Ascending aorta (tissue), 2 donors: ENCODE data around the gene PAQR9. TPM values are rescaled to one million over a fixed set of nuclear protein-coding genes. Genes with fewer than 3 reads are reported as not detected.

ENCODE experiments used
- DNase-seq, 2 donors: peaks; one replicate each; pipeline ENCODE4 v3.0.0-alpha.2; 2019; ENCODE audit warnings: low spot score in 2 of 2
- H3K27ac ChIP-seq, 2 donors: fragments of 200-600 bp; sonication (generic); one replicate each; pipeline ENCODE4 v1.5.1; 2016 to 2017; ENCODE audit warnings: mild to moderate bottlenecking in 1 of 2
- H3K27me3 ChIP-seq: fragments of 200-600 bp; sonication (generic); one replicate; pipeline ENCODE4 v1.5.1; 2017
- H3K36me3 ChIP-seq, 2 donors: fragments of 200-600 bp; sonication (generic); one replicate each; pipeline ENCODE4 v1.5.1; 2016
- H3K4me1 ChIP-seq, 2 donors: fragments of 200-600 bp; sonication (generic); one replicate each; pipeline ENCODE4 v1.5.1; 2016 to 2017; ENCODE audit warnings: mild to moderate bottlenecking in 1 of 2
- H3K4me3 ChIP-seq, 2 donors: fragments of 200-600 bp; sonication (generic); one replicate each; pipeline ENCODE4 v1.5.1; 2016 to 2017; ENCODE audit warnings: mild to moderate bottlenecking in 1 of 2
- H3K9me3 ChIP-seq, 2 donors: fragments of 200-600 bp; sonication (generic); one replicate each; pipeline ENCODE4 v1.5.1; 2016
- intact Hi-C: fragments of 100-400 bp; cut with DNase I; formaldehyde crosslinking; loops from one replicate; pipeline ENCODE4 v1.15.1; 2023
- total RNA-seq: library from RNA; depleted of rRNA; stranded (reverse); fragments of >200 nt; gene quantifications from one replicate; pipeline ENCODE4 v1.1.0, GENCODE V29; 2016
- TF ChIP-seq, protein P1 (sequence below), 3 experiments: fragments of 200-600 bp in 2 of 3; fragments of 450-650 bp in 1 of 3; sonication (generic) in 2 of 3; IDR thresholded peaks; one replicate each; pipeline ENCODE4 v1.5.1; 2016 to 2019; ENCODE audit warnings: antibody characterized with exemption in 3 of 3, mild to moderate bottlenecking in 1 of 3, moderate library complexity in 1 of 3

PAQR9 gene
- total RNA-seq, 1 donor from 2014 or later, result not detected

DNA sequence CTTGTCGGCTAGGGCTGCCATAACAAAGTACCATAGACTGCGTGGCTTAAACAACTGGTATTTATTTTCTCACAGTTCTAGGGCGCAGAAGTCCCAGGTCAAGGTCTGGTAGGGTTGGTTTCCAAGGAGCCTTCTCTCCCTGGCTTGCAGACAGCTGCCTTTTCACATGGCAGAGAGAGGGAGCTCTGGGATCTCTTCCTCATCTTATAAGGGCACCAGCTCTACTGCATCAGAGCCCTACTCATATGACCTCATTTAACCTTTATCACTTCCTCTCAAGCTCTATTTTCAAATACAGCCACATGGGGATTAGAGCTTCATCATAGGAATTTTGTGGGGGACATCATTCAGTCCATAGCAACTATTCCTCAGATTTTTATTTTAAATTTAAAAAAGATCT lies 17.6 kb upstream of the PAQR9 start:
- H3K27ac ChIP-seq, result no peak overlapping the region
- no peak for DNase-seq
- H3K4me1 ChIP-seq, result no peaks in the 10 kb centered on the region
- H3K4me3 ChIP-seq, result no peak overlapping the region
- intact Hi-C loops, result no loop called here
- TF ChIP-seq, protein P1, sequence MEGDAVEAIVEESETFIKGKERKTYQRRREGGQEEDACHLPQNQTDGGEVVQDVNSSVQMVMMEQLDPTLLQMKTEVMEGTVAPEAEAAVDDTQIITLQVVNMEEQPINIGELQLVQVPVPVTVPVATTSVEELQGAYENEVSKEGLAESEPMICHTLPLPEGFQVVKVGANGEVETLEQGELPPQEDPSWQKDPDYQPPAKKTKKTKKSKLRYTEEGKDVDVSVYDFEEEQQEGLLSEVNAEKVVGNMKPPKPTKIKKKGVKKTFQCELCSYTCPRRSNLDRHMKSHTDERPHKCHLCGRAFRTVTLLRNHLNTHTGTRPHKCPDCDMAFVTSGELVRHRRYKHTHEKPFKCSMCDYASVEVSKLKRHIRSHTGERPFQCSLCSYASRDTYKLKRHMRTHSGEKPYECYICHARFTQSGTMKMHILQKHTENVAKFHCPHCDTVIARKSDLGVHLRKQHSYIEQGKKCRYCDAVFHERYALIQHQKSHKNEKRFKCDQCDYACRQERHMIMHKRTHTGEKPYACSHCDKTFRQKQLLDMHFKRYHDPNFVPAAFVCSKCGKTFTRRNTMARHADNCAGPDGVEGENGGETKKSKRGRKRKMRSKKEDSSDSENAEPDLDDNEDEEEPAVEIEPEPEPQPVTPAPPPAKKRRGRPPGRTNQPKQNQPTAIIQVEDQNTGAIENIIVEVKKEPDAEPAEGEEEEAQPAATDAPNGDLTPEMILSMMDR (IDR thresholded peaks at IDR 0.05), result no peak
- H3K36me3 ChIP-seq, result no peaks in the 10 kb centered on the region
- no peaks in the 10 kb centered on the region for H3K9me3 ChIP-seq
- no peaks in the 10 kb centered on the region for H3K27me3 ChIP-seq

DNA sequence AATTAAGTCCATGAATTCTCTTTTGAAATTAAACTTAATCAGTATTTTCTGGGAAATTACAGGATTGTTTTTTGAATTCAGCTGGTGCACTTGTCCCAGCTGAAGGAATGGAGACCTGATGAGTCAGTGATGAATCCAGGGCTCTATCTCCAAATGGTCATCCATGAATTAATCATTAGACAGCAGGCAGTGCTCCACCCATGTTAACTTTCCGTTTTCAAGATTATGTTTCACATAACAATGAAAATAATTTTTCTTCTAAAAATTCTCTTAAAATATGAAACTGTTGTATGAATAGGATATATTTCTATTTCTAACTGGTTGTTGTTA lies 13.9 kb upstream of the PAQR9 start:
- H3K27ac ChIP-seq, result no peak overlapping the region
- no peak overlapping the region for H3K4me3 ChIP-seq
- no peaks in the 10 kb centered on the region for H3K36me3 ChIP-seq
- H3K4me1 ChIP-seq, result no peaks in the 10 kb centered on the region
- TF ChIP-seq, protein P1 (IDR thresholded peaks at IDR 0.05), result no peak
- no peaks in the 10 kb centered on the region for H3K27me3 ChIP-seq
- no peak for DNase-seq
- intact Hi-C loops, result no loop called here
- no peaks in the 10 kb centered on the region for H3K9me3 ChIP-seq

DNA sequence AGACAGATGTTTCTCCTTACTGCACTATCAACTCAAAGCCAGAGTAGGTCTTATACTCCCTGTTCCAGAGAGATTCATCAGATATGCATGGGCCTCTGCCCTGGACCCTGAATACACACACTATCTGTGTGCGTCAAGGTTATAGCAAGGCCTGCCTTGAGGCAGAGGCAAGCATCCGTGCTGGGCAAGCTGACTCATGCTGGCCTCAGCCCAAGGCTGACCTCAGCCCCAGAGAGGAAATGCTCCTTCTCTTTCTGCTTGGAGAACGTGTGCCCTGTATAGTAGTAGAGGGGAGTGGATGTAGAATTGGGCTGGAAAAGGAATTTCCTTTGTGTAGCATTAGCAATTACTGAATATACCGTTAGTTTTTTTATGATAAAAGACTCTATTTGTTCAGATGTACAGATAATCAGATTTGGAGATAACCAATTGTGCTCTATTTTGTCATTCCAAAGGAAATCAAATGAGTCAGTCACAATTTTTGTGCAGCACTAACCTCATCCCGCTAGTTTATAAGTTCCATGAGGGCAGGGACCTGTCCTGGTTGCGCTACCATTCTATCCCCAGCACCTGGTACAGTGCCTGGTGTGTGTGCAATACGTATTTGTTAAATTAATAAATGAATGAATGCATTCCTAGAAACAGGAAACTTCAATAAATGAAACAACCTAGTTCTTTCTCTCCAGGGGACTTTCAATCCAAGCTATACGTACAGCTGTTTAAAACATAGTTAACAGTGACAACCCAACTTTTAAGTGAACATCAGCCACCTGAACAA lies 13.3 kb upstream of the PAQR9 start:
- DNase-seq, result peak; percentile 51 to 92
- intact Hi-C loops, result no loop called here
- Histone ChIP-seq H3K9me3 (no peaks in the 10 kb centered on the region), H3K4me1 (no peaks in the 10 kb centered on the region), H3K4me3 (no peak overlapping the region), H3K27me3 (no peaks in the 10 kb centered on the region), H3K36me3 (no peaks in the 10 kb centered on the region), H3K27ac (no peak overlapping the region)
- TF ChIP-seq, protein P1 (IDR thresholded peaks at IDR 0.05), result no peak

DNA sequence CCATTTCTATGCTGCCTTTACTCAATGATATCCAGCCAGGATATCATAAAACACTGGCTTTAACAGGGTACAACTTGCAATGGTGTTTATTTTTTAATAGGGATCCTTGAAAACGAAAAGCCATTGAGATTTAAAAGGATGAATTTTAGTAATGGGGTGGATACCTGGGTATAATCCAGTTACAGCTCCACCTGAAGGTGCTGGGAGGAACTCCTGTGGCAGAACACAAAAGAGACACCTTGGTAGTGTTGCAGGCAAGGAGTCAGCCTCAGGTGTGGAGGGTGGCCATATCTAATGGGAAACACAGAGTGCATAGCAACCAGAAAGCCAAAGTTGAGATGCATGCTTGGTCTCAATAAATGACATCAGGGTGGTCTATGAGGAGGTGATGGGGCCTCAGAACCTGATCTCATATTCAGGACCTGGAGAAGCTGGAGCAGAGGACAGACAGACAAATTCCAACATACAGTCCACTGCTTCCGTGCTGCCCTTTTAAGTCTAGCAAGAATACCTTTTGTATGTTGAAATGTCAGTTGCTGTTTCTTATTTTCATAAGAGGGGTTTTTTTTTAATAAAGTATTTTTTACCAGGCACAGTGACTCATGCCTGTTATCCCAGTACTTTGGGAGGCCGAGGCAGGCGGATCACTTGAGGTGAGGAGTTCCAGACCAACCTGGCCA lies 12.0 kb upstream of the PAQR9 start:
- no peaks in the 10 kb centered on the region for H3K36me3 ChIP-seq
- no peaks in the 10 kb centered on the region for H3K27me3 ChIP-seq
- TF ChIP-seq, protein P1 (IDR thresholded peaks at IDR 0.05), result no peak
- intact Hi-C loops, result no loop called here
- DNase-seq, result no peak
- H3K9me3 ChIP-seq, result no peaks in the 10 kb centered on the region
- H3K4me3 ChIP-seq, result no peak overlapping the region
- H3K27ac ChIP-seq, result no peak overlapping the region
- no peaks in the 10 kb centered on the region for H3K4me1 ChIP-seq

DNA sequence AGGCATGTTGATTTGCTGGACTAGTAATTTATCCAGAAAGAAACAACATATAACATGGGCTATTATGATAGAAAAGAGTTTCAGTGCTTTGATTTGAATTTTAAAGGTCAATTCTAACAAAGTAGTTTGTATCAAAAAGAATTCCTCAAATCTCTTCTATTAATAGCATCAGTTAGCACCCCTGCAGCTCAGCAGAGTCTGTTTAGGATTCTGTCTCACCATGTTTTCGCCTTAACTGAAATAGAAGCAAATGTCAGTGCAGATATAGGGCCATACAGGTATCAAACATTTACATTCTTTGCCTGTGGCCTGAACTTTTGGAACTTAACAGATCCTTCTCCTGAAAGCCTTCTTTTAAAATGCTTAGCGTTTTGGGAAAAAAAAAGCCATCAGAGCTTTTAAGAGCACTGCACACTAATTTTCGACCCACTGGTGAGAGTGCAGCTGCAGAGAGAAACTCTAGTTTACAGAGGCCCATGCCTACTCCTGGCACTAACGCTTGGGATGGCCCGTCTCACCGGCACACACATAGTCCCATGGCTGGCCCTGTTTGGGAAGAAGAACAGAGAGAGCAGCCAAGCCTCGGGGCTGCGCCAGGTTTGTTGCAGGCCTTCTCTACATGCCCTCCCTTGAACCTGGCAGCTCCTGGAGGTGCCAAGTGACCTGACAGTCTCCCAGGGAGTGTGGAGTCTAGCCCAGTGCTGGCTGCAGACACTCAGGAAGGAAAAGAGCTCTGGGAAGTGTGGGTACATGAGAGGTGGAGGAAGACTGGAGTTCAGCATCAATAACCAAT lies 9.9 kb upstream of the PAQR9 start:
- Histone ChIP-seq H3K36me3 (no peaks in the 10 kb centered on the region), H3K4me1 (no peaks in the 10 kb centered on the region), H3K4me3 (no peak overlapping the region), H3K27me3 (no peaks in the 10 kb centered on the region), H3K27ac (no peak overlapping the region), H3K9me3 (no peaks in the 10 kb centered on the region)
- no peak for DNase-seq
- intact Hi-C loops, result no loop called here
- TF ChIP-seq, protein P1 (IDR thresholded peaks at IDR 0.05), result no peak
